DMS 273 (cell line): Measurements from ENCODE around the gene KLHL35.
"Not testable (repeated sequence)": the region's sequence is repeated elsewhere in the genome, so short reads cannot be mapped to it uniquely, and the experiment has no call there.

Experiments
- DNase-seq: peaks from one replicate; lab custom pipeline; 2025; ENCODE audit not compliant: unreplicated experiment; lab: John Stamatoyannopoulos, UW

The KLHL35 gene

DNA sequence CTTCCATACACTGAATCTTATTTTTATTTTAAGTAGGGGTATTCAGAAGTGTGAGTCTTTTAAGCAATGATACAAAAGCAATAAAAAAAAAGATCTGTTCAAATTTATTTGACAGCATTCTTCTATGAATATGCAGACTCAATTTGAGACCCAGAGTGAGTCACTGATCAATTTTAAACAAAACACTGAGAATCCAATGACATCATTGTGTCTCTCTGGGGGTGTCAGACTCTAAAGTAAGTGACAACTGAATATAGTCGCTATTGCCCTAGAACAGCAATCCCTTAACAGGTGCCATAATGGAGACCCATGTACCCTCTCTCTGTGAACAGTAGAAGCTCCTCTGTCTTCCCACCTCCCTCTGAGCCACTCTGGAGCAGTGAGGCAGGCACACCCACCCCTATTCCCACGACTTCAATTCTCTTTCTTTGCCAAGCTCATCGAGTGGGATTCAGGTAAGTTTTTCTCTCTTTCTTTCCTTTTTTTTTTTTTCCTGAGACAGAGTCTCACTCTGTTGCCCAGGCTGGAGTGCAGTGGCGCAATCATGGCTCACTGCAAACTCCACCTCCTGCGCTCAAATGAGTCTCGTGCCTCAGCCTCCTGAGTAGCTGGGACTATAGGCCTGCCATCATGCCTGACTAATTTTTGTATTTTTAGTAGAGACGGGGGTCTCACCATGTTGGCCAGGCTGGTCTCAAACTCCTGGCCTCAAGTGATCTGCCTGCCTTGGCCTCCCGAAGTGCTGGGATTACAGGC, 38.7 kb downstream of the KLHL35 start:
- DNase-seq = no peak

GRCh38 chr11:75389925-75390324, 43.1 kb downstream of the KLHL35 start:
- DNase-seq = no peak

DNA sequence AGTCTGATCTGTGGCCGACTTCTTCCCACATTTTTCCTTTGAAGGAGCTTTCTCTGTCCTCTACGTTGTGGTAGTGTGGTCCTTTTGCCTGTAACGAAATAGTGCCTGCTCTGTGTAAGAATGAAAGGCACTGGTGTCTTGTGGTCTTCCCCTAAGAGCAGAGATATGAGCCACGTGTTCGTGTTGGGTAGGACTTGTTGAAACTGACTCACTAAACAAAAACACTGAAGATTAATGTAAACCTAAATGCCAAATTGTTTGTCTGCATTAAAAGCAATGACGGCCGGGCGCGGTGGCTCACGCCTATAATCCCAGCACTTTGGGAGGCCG, 43.8 kb downstream of the KLHL35 start:
- no peak for DNase-seq

DNA sequence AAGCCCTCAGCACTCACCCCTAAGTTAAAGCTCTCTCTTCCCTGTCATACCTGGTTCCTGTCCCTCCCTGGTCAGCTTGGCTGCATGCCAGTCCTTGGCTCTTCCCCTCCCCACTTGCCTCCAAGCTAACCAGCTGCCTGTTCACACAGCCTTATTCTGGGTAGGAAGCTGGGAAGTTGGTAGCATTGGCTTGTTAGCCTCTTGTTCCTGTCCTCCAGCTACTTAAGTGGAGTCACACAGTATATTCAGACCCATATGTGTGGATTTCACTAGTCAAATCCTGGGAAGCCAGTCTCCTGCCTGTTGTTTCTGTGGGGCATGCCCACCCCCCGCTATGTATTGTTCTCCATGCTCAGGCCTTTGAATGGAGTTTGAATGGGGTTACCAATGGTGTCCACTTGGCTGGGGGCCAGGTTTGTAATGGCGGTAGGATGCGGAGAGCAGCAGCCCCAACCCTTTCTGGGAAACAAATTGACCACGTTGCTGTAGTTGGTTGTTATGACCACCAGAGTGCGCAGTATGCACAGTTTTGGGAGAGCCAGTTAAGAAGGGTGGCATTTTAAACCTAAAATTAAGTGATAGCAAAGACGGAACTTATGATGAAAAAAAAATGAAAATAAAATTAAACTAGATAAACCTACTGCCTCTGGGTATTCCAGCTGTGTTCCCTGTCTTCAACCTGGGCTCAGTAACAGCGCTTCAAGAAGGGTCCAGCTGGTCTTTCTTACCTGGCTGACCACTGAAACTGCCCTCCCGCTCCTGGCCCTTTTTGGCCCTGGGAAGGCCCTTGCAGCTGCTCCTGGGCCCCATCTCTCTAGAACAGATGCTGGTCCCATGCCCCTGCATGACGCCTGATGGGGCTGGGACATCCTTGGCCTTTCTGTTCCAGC, 44.4 kb downstream of the KLHL35 start:
- DNase-seq = peak; percentile 86

DNA sequence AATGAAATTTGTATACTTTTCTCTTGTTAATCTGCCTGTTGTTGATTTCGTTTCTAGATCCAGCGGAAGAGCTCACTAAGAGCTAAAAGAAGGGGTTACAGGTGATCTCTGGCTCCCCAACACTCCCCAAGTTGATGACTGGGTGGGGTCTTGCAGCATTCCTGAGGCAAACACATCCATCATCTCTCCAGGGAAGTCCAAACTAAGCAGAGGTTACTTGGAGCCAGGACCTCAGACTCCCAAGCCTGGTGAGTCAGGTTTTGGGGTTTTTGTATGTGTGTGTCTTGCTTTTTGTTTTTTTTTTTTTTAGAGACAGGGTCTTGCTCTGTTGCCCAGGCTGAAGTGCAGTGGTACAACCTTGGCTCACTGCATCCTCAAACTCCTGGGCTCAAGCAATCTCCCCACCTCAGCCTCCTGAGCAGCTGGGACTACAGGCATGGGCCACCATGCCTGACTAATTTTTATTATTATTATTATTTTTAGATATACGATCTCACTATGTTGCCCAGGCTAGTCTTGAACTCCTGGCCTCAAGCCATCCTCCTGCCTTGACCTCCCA, 45.2 kb downstream of the KLHL35 start:
- no peak for DNase-seq

DNA sequence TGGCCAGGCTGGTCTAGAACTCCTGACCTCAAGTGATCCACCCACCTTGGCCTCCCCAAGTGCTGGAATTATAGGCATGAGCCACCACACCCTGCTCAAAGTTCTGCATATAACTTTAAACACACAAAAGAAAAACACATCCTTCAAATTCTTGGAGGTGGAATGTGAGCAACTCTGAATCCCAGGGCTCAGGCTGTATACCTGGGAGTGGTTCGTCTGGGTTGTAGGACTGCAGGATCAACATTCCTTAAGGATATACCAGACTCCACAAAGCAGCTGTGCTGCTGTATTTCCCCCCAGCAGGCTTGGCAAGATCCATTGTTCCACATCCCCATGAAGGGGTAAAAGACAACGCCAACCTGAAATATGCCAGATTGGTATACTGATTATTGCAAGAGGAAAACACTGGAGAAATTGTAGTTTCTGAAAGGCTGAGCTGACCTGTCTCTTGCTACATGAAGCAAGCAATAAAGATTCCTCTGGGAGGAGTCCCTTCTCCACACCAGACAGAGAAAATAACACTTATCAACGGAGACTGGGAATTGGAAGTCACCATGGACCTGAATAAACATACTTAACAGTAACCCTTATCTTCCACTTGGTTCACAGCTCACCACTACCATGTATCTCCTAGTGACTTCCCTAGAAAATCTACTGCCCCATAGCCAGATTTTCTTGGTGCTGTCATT, 45.9 kb downstream of the KLHL35 start:
- DNase-seq = no peak

- peak; percentile 82 for DNase-seq
These were observed 48.4 kb downstream of the KLHL35 start for GRCh38 chr11:75384438-75385080.

DNA sequence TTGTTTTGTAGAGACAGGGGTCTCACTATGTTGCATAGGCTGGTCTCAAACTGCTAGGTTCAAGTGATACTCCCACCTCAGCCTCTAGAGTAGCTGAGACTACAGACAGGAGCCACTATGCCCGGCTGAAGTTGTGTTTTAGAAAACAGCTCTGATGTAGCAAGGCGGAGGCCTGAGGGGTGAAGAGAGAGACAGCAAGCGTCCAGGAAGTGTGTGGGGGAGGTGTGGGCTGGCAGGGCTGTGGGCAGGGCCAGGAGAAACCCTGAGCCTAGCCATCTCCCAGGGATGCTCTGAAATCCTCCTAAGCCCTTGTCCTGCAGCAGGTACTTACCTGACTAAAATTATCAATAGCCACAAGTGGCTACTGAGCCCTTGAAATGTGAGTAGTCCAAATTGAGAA, 49.8 kb downstream of the KLHL35 start:
- no peak for DNase-seq

GRCh38 chr11:75380716-75381420, 52.1 kb downstream of the KLHL35 start:
- no peak for DNase-seq

DNA sequence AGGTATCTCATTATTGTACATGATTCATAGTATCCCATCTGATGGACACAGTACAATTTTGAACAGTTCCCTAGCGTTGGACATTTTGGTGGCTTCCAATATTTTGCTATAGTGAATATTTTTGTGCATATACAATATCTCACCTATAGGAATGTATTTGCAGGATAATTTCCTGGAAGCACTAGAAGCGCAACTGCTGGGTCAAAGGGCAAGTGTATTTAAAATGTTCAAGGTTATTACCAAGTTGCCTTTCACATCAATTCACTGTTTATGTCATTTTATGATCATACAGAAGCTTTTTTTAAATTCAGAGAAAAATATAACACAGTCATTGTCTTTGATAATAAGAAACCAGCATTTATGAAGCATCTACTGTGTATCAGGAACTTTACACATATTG, 52.8 kb downstream of the KLHL35 start:
- DNase-seq = no peak

GRCh38 chr11:75378776-75379175, 54.2 kb downstream of the KLHL35 start:
- DNase-seq = not testable (repeated sequence)

DNA sequence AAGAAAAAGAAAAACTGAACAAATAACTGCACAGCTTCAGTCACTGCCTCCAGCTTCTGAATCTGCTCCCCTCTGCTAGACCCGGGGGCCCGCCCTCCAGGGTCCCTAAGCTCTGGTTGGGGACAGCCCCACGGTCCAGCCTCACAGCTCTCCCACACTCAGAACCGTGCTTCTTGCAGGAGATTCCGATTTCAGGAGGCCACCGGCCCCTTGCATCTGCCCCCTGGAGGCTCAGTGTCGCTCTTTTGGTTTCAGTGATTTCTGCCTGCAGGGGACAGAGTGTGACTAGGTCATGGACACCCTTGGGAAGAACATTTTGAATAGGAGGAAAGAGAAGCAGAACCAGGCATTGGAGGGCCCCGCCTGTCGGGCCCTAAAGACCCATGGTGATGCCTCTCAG, 56.8 kb downstream of the KLHL35 start:
- peak; percentile 15 for DNase-seq

- DNase-seq = no peak
These were observed 57.4 kb downstream of the KLHL35 start for GRCh38 chr11:75375626-75376025.

- no peak for DNase-seq
These were observed 58.4 kb downstream of the KLHL35 start for GRCh38 chr11:75374646-75375045.

GRCh38 chr11:75373201-75373600, 59.8 kb downstream of the KLHL35 start:
- DNase-seq = no peak
